Subcutaneous abdominal adipose tissue (tissue), 5 donors: ENCODE measurements around the gene WDR37.

Experiments used
- H3K27ac ChIP-seq: one replicate; pipeline ENCODE4 v1.7.0; 2013; ENCODE audit warnings: low read depth, mild to moderate bottlenecking, inconsistent platforms, low read length, moderate library complexity
- H3K27me3 ChIP-seq, 5 donors: one replicate each; pipeline ENCODE4 v1.7.0; 2013; ENCODE audit warnings: low read length in 5 of 5, inconsistent platforms in 1 of 5; ENCODE audit not compliant: control insufficient read depth in 5 of 5, insufficient read depth in 4 of 5
- H3K36me3 ChIP-seq, 5 donors: one replicate each; pipeline ENCODE4 v1.7.0; 2013; ENCODE audit warnings: low read length in 5 of 5; ENCODE audit not compliant: control insufficient read depth in 5 of 5, insufficient read depth in 5 of 5
- H3K4me1 ChIP-seq, 5 donors: one replicate each; pipeline ENCODE4 v1.7.0; 2013; ENCODE audit warnings: low read length in 5 of 5, mild to moderate bottlenecking in 3 of 5, moderate library complexity in 1 of 5; ENCODE audit not compliant: control insufficient read depth in 5 of 5, insufficient read depth in 5 of 5
- H3K4me3 ChIP-seq, 5 donors: one replicate each; pipeline ENCODE4 v1.7.0; 2013; ENCODE audit warnings: low read length in 5 of 5, low read depth in 1 of 5
- H3K9ac ChIP-seq, 5 donors: one replicate each; pipeline ENCODE4 v1.7.0; 2013; ENCODE audit warnings: low read length in 5 of 5, mild to moderate bottlenecking in 4 of 5, moderate library complexity in 3 of 5
- H3K9me3 ChIP-seq, 5 donors: one replicate each; pipeline ENCODE4 v1.7.0; 2013; ENCODE audit warnings: low read length in 5 of 5; ENCODE audit not compliant: control insufficient read depth in 5 of 5
- donor health status: healthy.
- donor health status: healthy.
- donor health status: healthy.
- donor health status: healthy.
- donor health status: healthy.

WDR37 gene

DNA sequence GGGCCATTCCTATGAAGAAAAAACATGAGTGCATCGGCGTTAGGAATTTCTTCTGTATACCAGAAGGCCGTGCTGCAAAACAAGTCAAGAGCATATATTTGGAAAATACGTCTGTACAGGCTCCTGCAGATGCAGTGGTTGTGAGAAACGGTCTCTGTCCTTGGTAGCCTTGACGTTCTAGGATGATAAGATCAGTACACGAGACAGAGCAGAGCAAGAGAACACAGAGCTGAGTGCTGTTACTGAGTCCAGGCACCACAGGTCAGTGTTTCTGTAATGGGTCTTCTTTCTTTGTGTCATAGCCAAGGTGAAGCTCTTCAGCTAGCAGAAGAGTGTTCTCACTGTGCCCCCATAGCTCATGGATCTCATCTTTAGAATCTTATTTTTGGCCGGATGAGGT, 62.8 kb downstream of the WDR37 start:
- H3K27me3 ChIP-seq: no peaks in the 10 kb centered on the region
- no peak overlapping the region for H3K27ac ChIP-seq
- no peak overlapping the region for H3K4me3 ChIP-seq
- H3K4me1 ChIP-seq: peaks cover 0 to 6% (median 0%) of the 10 kb centered on the region in 5 donors
- H3K9ac ChIP-seq: no peak overlapping the region
- peaks cover 3 to 88% (median 80%) of the 10 kb centered on the region in 5 donors for H3K36me3 ChIP-seq
- H3K9me3 ChIP-seq: no peaks in the 10 kb centered on the region

DNA sequence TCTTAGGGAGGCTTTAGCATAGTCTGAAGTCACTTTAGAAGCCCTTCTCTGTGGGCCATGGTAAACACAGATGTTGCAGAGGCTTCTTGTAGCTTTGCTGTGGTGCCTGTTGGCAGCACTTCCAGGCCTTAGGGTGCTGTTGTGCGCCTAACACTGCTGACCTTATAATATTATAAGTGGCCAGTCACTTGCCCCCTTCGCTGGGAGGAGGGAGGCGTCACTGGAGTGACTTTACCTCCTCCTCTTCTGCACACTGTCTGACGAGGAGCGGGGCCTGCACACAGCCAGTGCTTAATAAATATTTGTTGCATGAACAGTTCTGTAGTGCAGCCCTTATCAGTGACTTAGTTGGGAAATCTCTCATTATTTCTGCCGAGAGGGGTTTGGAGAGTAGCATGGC, 63.3 kb downstream of the WDR37 start:
- H3K4me3 ChIP-seq: no peak overlapping the region
- H3K27ac ChIP-seq: no peak overlapping the region
- H3K27me3 ChIP-seq: no peaks in the 10 kb centered on the region
- H3K9ac ChIP-seq: no peak overlapping the region
- H3K9me3 ChIP-seq: no peaks in the 10 kb centered on the region
- H3K4me1 ChIP-seq: peaks cover 0 to 6% (median 0%) of the 10 kb centered on the region in 5 donors
- H3K36me3 ChIP-seq: peaks cover 3 to 88% (median 82%) of the 10 kb centered on the region in 5 donors

DNA sequence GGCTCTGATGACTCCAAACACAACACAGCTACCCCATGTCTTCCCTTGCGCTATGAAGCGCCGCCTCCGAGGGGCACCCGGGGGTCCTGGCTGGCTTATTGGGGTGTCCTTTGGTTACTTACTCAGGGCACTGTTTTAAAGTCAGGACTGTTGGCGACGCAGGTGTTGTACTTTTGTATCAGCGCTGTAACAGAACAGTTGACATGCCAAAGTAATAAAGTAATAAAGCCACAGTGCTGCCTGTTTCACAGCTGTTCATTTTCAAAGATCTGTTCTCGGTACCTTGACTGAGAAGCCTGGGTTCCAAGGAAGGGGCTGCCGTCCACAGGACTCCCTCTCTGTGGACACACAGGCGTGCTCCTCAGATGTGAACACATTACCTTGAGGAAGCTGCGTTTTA, 64.1 kb downstream of the WDR37 start:
- no peak overlapping the region for H3K9ac ChIP-seq
- H3K36me3 ChIP-seq: peaks cover 3 to 89% (median 82%) of the 10 kb centered on the region in 5 donors

DNA sequence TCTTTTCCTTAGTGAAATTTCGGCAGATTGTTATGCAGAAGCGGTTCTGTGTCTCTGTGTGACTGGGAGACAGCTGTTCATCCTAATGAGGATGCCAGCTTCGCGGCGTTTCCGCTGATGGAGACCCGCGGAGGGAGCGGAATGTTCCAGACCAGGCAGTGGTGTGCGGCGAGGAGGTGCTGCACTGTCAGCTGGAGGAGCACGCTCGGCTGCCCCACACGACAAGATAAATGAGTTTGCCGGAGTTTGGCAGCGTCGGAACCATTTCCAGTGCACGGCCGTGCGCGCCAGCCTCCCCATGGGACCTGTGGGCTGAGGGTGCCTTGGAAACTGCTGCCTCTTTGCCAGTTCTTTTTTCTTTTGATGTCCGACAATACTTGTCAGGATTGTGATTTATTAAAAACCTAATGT, 64.6 kb downstream of the WDR37 start:
- Histone ChIP-seq H3K27me3 (no peaks in the 10 kb centered on the region), H3K4me3 (no peak overlapping the region), H3K9me3 (no peaks in the 10 kb centered on the region), H3K27ac (no peak overlapping the region), H3K36me3 (peaks cover 3 to 89% (median 82%) of the 10 kb centered on the region in 5 donors), H3K4me1 (peaks cover 0 to 6% (median 0%) of the 10 kb centered on the region in 5 donors), H3K9ac (no peak overlapping the region)

More for the DNA sequence above, 64.1 kb downstream of the WDR37 start:
- Histone ChIP-seq H3K4me3 (no peak overlapping the region), H3K9me3 (no peaks in the 10 kb centered on the region), H3K27me3 (no peaks in the 10 kb centered on the region), H3K4me1 (peaks cover 0 to 6% (median 0%) of the 10 kb centered on the region in 5 donors), H3K27ac (no peak overlapping the region)

DNA sequence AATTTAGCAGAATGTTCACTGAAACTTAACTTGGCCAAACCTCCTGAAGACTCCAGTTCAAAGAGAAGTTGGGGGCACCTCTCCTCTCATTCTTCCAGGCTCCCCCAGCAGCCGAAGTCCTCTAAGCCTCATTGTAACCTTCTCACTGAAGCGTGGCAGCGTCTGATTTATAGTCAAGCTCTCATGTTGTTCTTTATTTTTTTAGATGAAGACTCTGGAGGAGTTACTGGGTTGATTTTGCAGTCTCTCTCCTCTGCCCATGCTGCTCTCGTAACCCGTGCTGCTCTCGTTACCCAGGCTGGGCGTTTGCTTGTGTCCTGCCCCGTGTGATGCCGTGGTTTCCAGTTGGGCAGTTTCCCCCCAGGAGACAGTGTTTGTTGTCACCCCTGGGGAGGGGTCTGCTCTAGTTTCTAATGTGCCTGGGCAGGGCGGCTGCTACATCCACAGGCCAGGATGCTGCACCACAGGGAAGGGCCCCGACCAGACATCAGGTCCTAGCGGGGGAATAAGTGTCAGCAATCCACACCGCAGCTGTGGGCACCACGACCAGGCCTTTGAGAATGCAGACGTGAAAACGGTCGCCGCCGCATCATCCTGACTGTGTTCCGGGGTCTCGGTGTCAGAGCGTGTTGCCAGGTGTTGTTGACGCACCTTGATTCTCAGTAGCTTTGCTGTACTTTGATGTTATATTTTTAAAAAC, 65.2 kb downstream of the WDR37 start:
- peaks cover 3 to 87% (median 79%) of the 10 kb centered on the region in 5 donors for H3K36me3 ChIP-seq
- peaks cover 0 to 6% (median 0%) of the 10 kb centered on the region in 5 donors for H3K4me1 ChIP-seq
- H3K27me3 ChIP-seq: no peaks in the 10 kb centered on the region
- no peak overlapping the region for H3K27ac ChIP-seq
- no peak overlapping the region for H3K4me3 ChIP-seq
- no peak overlapping the region for H3K9ac ChIP-seq
- no peaks in the 10 kb centered on the region for H3K9me3 ChIP-seq

DNA sequence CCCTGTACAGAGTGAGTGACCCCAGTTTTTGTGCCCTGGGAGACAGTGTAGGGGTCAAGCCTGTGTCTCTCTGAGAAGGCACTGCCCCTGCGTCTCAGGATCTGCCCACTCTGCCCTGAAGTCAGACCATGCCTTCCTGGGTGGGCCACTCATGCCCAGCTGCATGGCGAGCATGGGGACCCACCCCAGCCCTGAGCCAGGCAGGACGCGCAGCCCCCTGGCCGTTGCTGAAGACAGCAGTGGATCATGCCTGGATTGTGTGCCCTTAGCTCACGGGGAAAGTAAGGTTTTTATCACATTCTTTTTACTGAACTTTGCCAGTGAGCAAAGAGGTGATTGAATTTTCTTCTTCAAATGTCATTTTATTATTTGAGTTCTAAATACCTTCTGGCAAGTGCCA, 66.2 kb downstream of the WDR37 start:
- H3K36me3 ChIP-seq: peaks cover 10 to 87% (median 77%) of the 10 kb centered on the region in 5 donors
- no peak overlapping the region for H3K27ac ChIP-seq
- peaks cover 0 to 6% (median 0%) of the 10 kb centered on the region in 5 donors for H3K4me1 ChIP-seq
- no peaks in the 10 kb centered on the region for H3K9me3 ChIP-seq
- H3K4me3 ChIP-seq: no peak overlapping the region
- H3K9ac ChIP-seq: no peak overlapping the region
- H3K27me3 ChIP-seq: no peaks in the 10 kb centered on the region

DNA sequence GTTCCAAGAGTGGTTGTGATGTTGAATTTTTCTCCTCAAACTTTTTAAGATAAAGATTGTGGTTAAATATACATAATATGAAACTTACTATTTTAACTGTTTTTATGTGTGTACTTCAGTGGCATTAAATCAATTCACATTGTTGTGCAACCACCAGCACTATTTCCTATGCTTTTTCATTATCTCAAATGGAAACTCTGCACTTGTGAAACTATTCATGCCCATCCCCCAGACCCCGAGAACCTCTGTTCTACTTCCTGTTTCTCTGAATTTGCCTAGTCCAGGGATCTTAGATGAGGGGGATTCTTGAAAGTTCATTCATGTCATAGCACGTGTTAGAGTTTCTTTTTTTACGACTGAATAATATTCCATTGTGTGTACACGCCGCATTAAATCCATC, 67.0 kb downstream of the WDR37 start:
- Histone ChIP-seq H3K4me3 (no peak overlapping the region), H3K9ac (no peak overlapping the region), H3K4me1 (peaks cover 0 to 6% (median 0%) of the 10 kb centered on the region in 5 donors), H3K36me3 (peaks cover 13 to 89% (median 80%) of the 10 kb centered on the region in 5 donors), H3K27me3 (no peaks in the 10 kb centered on the region), H3K27ac (no peak overlapping the region), H3K9me3 (no peaks in the 10 kb centered on the region)

DNA sequence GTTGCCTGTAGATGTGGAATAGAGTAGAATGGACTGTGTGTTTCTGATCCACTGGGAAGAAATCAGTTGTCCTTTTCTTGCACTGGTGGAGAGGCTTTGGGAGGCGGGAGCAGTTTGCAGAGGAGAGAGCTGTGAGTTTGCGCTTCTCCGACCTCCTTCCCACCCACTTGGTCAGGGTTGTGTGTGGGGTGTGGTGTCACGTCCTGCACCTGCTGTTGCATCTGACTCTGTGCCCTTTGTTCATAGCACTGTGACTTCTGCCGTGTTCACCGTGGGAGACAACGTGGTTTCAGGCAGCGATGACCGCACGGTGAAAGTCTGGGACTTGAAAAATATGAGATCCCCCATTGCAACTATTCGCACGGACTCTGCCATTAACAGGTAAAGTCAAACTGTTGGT, 67.8 kb downstream of the WDR37 start:
- Histone ChIP-seq H3K9me3 (no peaks in the 10 kb centered on the region), H3K9ac (no peak overlapping the region), H3K36me3 (peaks cover 15 to 89% (median 79%) of the 10 kb centered on the region in 5 donors), H3K4me3 (no peak overlapping the region), H3K27ac (no peak overlapping the region), H3K27me3 (no peaks in the 10 kb centered on the region), H3K4me1 (peaks cover 0 to 6% (median 0%) of the 10 kb centered on the region in 5 donors)

DNA sequence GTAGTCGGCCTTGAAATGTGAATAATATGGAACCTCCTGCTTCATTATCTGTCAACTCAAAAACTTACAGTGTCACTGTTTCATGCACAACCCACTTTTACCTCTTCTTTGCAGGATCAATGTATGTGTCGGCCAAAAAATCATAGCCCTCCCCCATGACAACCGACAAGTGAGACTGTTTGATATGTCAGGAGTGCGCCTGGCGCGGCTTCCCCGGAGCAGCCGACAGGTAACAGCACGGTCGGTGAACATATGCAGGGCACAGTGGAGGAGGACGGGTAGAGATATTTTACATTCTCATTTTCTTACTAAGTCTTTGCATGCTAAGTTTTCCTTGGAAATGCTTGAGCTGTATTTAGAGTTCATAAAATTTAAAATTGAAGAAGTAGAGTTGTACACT, 68.6 kb downstream of the WDR37 start:
- no peak overlapping the region for H3K4me3 ChIP-seq
- H3K36me3 ChIP-seq: peaks cover 11 to 89% (median 79%) of the 10 kb centered on the region in 5 donors
- H3K27me3 ChIP-seq: no peaks in the 10 kb centered on the region
- peaks cover 0 to 6% (median 0%) of the 10 kb centered on the region in 5 donors for H3K4me1 ChIP-seq
- H3K9me3 ChIP-seq: no peaks in the 10 kb centered on the region
- H3K27ac ChIP-seq: no peak overlapping the region
- H3K9ac ChIP-seq: no peak overlapping the region

DNA sequence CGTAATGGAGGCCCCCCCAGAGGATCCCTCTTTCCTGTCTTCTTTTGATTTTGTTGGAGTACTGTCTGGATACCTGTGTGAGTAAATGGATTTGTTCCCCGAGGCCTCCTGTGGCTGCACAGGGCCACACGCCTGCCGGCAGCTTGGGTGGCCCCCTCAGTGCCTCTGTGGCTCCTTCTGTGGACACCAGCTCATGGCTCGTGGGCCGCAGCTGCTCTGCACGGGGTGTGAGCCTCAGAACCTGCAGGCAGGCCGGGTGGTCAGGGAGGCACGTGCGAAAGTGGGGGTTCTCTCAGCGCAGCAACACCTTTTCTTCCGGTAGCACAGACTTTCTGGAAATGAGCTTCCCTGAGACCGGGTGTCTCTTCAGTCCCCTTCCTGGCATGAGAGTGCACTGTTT, 70.3 kb downstream of the WDR37 start:
- Histone ChIP-seq H3K27me3 (no peaks in the 10 kb centered on the region), H3K4me3 (no peak overlapping the region), H3K4me1 (peaks cover 0 to 6% (median 0%) of the 10 kb centered on the region in 5 donors), H3K36me3 (peaks cover 11 to 89% (median 80%) of the 10 kb centered on the region in 5 donors), H3K27ac (no peak overlapping the region), H3K9ac (no peak overlapping the region), H3K9me3 (no peaks in the 10 kb centered on the region)
